Natural killer cell (primary cell): ENCODE measurements around the gene LRP3. TPM values are rescaled to one million over a fixed set of nuclear protein-coding genes. Genes with fewer than 3 reads are reported as not detected.

Source experiments
- ATAC-seq, 3 donors: fragments of 150-1000 bp in 2 of 3; fragments of 200-7000 bp in 1 of 3; cut with Tn5 transposase; 1 replicate in 1 of 3; 2 replicates in 2 of 3; pipeline ENCODE4 v1.10.0; 2021; ENCODE audit warnings: mild to moderate bottlenecking in 2 of 3, moderate library complexity in 2 of 3
- DNase-seq, 2 donors: peaks; one replicate each; pipeline versions ENCODE4 v3.0.0 to v3.0.0-alpha.2; 2013 to 2021; ENCODE audit warnings: mixed read lengths in 1 of 2
- H3K27ac ChIP-seq: one replicate; pipeline ENCODE4 v1.5.1; 2013; ENCODE audit warnings: mild to moderate bottlenecking, low read length
- H3K27me3 ChIP-seq: one replicate; pipeline ENCODE4 v1.6.1; 2013; ENCODE audit warnings: low read length; ENCODE audit not compliant: control insufficient read depth, insufficient read depth
- H3K36me3 ChIP-seq: one replicate; pipeline ENCODE4 v1.6.1; 2013; ENCODE audit warnings: low read length; ENCODE audit not compliant: control insufficient read depth, insufficient read depth
- H3K4me1 ChIP-seq: one replicate; pipeline ENCODE4 v1.6.1; 2013; ENCODE audit warnings: low read length; ENCODE audit not compliant: control insufficient read depth, insufficient read depth
- H3K4me3 ChIP-seq: one replicate; pipeline ENCODE4 v1.5.1; 2013; ENCODE audit warnings: low read length
- H3K9me3 ChIP-seq: one replicate; pipeline ENCODE4 v1.6.1; 2013; ENCODE audit warnings: low read length; ENCODE audit not compliant: control insufficient read depth, insufficient read depth
- H3K27ac Mint-ChIP-seq, 2 donors: one replicate each; pipeline ENCODE4 v1.8.0; 2022; ENCODE audit warnings: mild to moderate bottlenecking in 2 of 2, mixed read lengths in 2 of 2, moderate library complexity in 1 of 2
- H3K27me3 Mint-ChIP-seq, 2 donors: one replicate each; pipeline ENCODE4 v1.8.0; 2022; ENCODE audit warnings: low read depth in 2 of 2, mixed read lengths in 2 of 2
- H3K36me3 Mint-ChIP-seq: one replicate; pipeline ENCODE4 v1.8.0; 2022; ENCODE audit warnings: mixed read lengths
- H3K4me1 Mint-ChIP-seq, 2 donors: one replicate each; pipeline ENCODE4 v1.8.0; 2022; ENCODE audit warnings: mixed read lengths in 2 of 2
- H3K4me3 Mint-ChIP-seq: one replicate; pipeline ENCODE4 v1.8.0; 2022; ENCODE audit warnings: mild to moderate bottlenecking, moderate library complexity, mixed read lengths
- H3K9me3 Mint-ChIP-seq, 2 donors: one replicate each; pipeline ENCODE4 v1.8.0; 2022; ENCODE audit warnings: mixed read lengths in 2 of 2
- WGBS: methylation state at CpG from one replicate; pipeline ENCODE4 v1.1.7; 2013; ENCODE audit warnings: missing lambda C conversion rate; ENCODE audit not compliant: insufficient coverage; 5-methylcytosine and 5-hydroxymethylcytosine counted together
- intact Hi-C: fragments of 100-400 bp; cut with micrococcal nuclease; formaldehyde crosslinking; loops from one replicate; pipeline ENCODE4 v1.14.2; 2022
- total RNA-seq, 4 donors: library from RNA; stranded (reverse); fragments of 120-200 nt in 1 of 4; gene quantifications; one replicate each; pipeline versions ENCODE4 v1.2.3 to v1.2.4, GENCODE V29; 2013 to 2022
- TF ChIP-seq, protein P1 (sequence below): fragments of 200-600 bp; IDR thresholded peaks from one replicate; pipeline ENCODE4 v1.8.0; 2022; ENCODE audit warnings: antibody characterized with exemption

Gene LRP3
- total RNA-seq, 3 donors from 2014 or later (not counting 1 experiment from before 2014, with no cell fraction given): 0.33 to 0.38 TPM; not detected in 1

DNA sequence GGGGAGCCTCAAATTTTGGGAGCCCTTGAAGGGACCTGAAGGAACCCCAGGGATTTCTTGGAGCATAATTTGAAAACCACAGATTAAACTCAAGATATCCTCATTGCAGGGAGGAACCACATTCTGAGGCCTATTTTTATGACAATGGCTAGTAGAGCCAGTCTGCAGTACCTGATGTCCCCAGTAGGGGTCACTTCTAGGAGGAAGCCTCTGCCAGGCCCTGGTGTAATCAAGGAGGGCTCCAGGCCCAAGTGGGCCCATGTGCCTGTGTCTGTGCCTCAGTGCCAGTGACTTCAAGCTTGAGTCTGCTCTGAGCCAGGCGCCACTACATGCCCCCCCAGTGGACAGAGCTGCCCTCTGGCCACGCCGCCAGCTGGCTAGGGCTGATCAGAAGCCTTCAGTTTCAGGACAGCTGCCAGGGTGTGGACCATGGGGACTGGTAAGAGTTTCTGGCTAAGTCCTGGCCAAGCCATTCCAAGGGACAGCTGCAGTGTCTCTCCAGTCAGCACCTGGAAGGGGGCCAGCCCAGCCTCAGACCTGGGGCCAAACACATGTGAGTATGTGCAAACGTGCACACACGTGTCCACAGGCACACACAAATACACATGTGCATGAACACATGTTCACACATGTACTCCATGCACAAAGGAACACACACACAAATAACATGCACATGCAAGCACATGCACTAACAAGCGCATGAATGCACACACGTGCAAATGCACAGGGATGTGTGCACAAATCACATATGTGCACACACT, 52.0 kb downstream of the LRP3 start:
- Mint-ChIP-seq H3K9me3 (no peaks in the 10 kb centered on the region), H3K36me3 (no peaks in the 10 kb centered on the region), H3K4me1 (peaks cover 0 to 13% of the 10 kb centered on the region in 2 donors), H3K4me3 (no peak overlapping the region), H3K27ac (no peak overlapping the region), H3K27me3 (no peaks in the 10 kb centered on the region)
- ATAC-seq: no peak
- no peaks in the 10 kb centered on the region for H3K27me3 ChIP-seq
- TF ChIP-seq, protein P1, sequence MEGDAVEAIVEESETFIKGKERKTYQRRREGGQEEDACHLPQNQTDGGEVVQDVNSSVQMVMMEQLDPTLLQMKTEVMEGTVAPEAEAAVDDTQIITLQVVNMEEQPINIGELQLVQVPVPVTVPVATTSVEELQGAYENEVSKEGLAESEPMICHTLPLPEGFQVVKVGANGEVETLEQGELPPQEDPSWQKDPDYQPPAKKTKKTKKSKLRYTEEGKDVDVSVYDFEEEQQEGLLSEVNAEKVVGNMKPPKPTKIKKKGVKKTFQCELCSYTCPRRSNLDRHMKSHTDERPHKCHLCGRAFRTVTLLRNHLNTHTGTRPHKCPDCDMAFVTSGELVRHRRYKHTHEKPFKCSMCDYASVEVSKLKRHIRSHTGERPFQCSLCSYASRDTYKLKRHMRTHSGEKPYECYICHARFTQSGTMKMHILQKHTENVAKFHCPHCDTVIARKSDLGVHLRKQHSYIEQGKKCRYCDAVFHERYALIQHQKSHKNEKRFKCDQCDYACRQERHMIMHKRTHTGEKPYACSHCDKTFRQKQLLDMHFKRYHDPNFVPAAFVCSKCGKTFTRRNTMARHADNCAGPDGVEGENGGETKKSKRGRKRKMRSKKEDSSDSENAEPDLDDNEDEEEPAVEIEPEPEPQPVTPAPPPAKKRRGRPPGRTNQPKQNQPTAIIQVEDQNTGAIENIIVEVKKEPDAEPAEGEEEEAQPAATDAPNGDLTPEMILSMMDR: peak; percentile 24
- intact Hi-C loops: no loop called here
- no peak overlapping the region for H3K4me3 ChIP-seq
- no peaks in the 10 kb centered on the region for H3K36me3 ChIP-seq
- 81% methylated on average over 7 of the region's 7 CpGs for WGBS
- no peak overlapping the region for H3K27ac ChIP-seq
- DNase-seq: peak in 1 of 2 donors; percentile 24
- H3K9me3 ChIP-seq: peaks cover 12% of the 10 kb centered on the region
- H3K4me1 ChIP-seq: peaks cover 19% of the 10 kb centered on the region

DNA sequence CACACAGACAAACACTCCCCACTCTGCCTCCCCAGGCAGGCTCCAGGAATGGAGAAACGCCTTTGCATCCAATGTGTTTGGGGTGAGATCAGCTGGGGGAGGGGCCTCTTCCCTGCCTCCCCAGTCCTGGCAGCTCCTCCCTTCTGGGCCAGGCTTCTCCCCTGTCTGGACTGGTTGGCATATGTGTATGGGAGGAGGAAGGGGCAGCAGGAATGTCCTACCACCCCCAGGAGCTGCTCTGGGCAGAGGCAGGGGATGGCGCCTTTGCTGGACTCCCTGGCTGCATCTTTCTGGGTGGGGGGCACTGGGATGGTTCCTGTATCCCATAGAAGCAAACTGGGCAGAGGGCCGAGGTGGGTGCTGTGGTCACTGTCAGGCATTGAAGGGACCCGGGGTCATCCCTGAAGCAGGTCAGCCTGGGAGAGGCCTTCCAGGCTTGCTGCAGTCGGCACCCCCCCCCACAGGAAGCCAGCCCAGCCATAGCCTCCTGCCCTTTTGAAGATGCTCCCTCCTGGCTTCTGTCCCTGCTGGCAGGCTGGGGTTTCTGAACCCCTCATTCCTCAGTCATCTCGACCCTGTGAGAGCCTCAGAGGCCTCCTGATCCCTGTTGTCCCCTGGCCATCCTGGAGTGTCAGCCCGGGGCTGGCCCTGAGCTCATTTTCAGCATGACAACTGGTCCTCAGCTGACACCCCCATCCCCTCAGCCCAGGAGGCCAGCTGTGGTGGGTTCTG, 52.7 kb downstream of the LRP3 start:
- intact Hi-C loops: no loop called here
- Mint-ChIP-seq H3K27ac (no peak overlapping the region), H3K9me3 (no peaks in the 10 kb centered on the region), H3K4me1 (peaks cover 0 to 10% of the 10 kb centered on the region in 2 donors), H3K36me3 (no peaks in the 10 kb centered on the region), H3K4me3 (no peak overlapping the region), H3K27me3 (no peaks in the 10 kb centered on the region)
- 91% methylated on average over 7 of the region's 7 CpGs for WGBS
- Histone ChIP-seq H3K4me3 (no peak overlapping the region), H3K36me3 (no peaks in the 10 kb centered on the region), H3K9me3 (peaks cover 12% of the 10 kb centered on the region), H3K27ac (no peak overlapping the region), H3K4me1 (peaks cover 12% of the 10 kb centered on the region), H3K27me3 (no peaks in the 10 kb centered on the region)
- TF ChIP-seq, protein P1: no peak
- DNase-seq (no peak), ATAC-seq (no peak)

DNA sequence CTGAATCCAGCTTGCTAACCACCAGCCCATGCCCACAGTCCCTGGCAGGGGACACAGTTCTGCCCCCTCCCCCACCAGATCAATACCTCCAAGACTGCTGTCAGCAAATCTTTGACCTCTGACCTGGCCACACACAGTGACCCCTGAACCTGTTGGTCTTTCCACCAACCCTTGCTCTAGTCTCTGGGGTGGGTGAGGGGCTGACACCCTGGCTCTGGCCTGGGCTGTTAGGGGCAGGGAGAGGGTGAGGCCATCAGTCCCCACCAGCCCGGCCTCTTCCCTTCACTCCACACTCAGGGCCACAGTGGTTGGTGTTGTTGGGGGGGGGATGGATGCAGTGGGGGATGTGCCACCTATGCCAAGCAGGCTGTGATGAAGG, 53.3 kb downstream of the LRP3 start:
- no CpG with 5 or more reads among the region's 1 CpG for WGBS
- Mint-ChIP-seq H3K27ac (no peak overlapping the region), H3K36me3 (no peaks in the 10 kb centered on the region), H3K27me3 (no peaks in the 10 kb centered on the region), H3K4me3 (no peak overlapping the region), H3K9me3 (no peaks in the 10 kb centered on the region), H3K4me1 (peaks cover 0 to 10% of the 10 kb centered on the region in 2 donors)
- TF ChIP-seq, protein P1: no peak
- H3K4me1 ChIP-seq: peaks cover 7% of the 10 kb centered on the region
- intact Hi-C loops: no loop called here
- no peak overlapping the region for H3K4me3 ChIP-seq
- DNase-seq (no peak), ATAC-seq (no peak)
- peaks cover 12% of the 10 kb centered on the region for H3K9me3 ChIP-seq
- H3K36me3 ChIP-seq: no peaks in the 10 kb centered on the region
- H3K27ac ChIP-seq: no peak overlapping the region
- no peaks in the 10 kb centered on the region for H3K27me3 ChIP-seq
